ENCODE measurements around the gene CANT1.

DNA sequence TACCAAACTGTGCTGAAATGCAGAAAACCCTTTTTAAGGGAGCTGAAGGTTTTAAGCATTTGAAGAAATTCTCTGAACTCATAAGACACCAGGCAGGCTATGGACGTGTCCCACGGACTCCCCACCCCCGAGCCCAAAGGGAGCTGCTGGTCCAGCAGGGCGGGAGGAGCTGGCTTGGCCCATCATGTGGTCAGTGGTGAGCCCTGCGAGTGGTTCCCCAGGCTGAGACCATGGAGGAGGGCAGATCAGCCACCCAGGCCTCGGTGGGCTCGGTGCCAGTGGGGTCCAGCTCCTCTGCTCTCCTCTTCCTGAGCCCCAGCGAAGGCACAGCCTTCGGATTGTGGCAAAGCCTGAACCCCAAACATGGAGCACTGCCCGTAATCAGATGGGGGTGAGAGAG lies 56.9 kb downstream of the CANT1 start:
- TF ChIP-seq, protein P1, sequence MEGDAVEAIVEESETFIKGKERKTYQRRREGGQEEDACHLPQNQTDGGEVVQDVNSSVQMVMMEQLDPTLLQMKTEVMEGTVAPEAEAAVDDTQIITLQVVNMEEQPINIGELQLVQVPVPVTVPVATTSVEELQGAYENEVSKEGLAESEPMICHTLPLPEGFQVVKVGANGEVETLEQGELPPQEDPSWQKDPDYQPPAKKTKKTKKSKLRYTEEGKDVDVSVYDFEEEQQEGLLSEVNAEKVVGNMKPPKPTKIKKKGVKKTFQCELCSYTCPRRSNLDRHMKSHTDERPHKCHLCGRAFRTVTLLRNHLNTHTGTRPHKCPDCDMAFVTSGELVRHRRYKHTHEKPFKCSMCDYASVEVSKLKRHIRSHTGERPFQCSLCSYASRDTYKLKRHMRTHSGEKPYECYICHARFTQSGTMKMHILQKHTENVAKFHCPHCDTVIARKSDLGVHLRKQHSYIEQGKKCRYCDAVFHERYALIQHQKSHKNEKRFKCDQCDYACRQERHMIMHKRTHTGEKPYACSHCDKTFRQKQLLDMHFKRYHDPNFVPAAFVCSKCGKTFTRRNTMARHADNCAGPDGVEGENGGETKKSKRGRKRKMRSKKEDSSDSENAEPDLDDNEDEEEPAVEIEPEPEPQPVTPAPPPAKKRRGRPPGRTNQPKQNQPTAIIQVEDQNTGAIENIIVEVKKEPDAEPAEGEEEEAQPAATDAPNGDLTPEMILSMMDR (IDR thresholded peaks at IDR 0.05; ENCODE audit: insufficient read depth, low read depth, low read length) = no peak
- TF ChIP-seq EZH2 (IDR thresholded peaks at IDR 0.05; ENCODE audit: insufficient read depth, low read length) = no peak

Data from astrocyte (in vitro differentiated cells and primary cell).